GM12892 (cell line): ENCODE results near the gene EPB41L1.

ENCODE experiments used
- POLR2A ChIP-seq: IDR thresholded peaks from 2 replicates; pipeline ENCODE4 v1.6.1; 2011; ENCODE audit warnings: low read depth, low read length, control low read depth
- POLR2AphosphoS5 ChIP-seq: IDR thresholded peaks from 2 replicates; pipeline ENCODE4 v1.6.1; 2011; ENCODE audit warnings: low read depth, low read length, control low read depth
- TAF1 ChIP-seq: IDR thresholded peaks from 2 replicates; pipeline ENCODE4 v1.6.1; 2011; ENCODE audit warnings: low read depth, mild to moderate bottlenecking, control low read depth, low read length, borderline replicate concordance

DNA sequence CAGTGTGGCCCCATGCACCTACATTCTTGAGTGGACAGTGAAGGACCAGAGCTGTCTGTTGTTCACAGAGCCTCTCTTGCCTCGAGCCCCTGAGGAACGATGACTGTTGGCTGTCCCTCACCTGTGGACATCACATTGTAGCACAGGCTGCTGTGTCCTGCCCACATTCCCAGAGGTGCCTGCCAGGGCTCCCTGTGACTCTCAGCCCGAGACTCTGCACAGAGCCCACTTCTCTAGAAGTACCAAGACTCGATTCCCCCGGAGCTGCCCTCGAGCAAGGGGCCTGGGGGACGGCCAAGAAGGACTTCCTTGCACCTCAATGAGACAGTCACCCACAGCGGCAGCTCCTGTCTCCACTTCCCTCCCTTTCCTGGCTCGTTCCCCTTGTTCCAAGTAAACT lies 123.0 kb downstream of the EPB41L1 start:
- TF ChIP-seq TAF1 = no peak
- TF ChIP-seq POLR2AphosphoS5 = no peak
- no peak for TF ChIP-seq POLR2A
